NCI-H2029 treated with DMSO at 0.1 percent for 48 hours (cell line): ENCODE results near the gene CACNA1D.

Experiments
- DNase-seq: peaks from one replicate; lab custom pipeline; 2025; lab: John Stamatoyannopoulos, UW

CACNA1D gene

DNA sequence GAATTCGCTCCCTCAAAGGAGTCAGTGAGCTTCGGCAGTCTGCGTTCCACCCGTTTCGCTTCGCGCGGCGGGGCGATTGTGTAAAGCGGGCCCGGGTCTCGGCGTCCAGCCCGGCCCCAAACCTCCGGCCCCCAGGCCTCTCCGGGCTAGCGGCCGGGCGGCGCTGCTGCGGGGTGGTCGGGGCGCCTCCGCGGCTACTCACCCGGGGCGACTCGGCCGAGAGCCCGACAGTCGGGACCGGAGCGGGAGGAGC is 351.4 kb downstream of the CACNA1D start:
- DNase-seq, result no peak

DNA sequence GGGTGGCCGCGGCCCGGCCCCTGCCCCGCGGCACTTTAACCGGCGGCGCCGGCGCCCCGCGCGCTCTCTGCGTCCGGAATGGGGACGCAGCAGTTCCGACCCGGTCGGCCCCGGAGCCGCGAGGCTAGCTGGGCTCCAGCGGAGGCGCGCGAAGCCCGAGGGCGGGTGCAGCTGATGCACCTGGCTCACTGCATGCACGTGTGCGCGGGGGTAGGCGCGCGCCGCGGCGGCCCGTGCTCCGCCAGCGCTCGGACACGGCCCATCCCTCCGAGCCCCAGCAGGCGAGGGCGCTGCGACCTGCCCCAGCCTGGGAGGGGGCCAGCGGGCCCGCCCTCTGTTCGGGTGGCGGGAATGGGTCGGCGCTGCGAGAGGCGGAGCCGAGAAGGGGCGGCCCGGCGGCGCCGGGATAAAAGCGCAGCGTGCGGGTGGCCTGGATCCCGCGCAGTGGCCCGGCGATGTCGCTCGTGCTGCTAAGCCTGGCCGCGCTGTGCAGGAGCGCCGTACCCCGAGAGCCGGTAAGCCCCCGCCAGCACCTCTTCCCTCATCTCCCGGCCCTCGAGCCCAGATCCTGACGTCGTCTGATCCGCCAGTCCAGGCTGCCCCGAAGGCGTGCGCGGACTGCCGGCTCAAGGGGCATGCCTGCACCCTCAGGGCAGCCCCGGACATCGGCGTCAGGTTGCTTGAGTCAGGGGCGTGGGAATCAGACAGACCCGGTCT is 351.9 kb downstream of the CACNA1D start, which contains the start of the genes CHDH and IL17RB:
CHDH (minus strand) TSS at position 286 of the 717 bp plus-strand sequence. CDS start 22,411 bp downstream, outside the sequence.
IL17RB (plus strand) TSS at position 435 of the 717 bp plus-strand sequence; CDS start at position 456, 21 bp downstream.
- no peak for DNase-seq

DNA sequence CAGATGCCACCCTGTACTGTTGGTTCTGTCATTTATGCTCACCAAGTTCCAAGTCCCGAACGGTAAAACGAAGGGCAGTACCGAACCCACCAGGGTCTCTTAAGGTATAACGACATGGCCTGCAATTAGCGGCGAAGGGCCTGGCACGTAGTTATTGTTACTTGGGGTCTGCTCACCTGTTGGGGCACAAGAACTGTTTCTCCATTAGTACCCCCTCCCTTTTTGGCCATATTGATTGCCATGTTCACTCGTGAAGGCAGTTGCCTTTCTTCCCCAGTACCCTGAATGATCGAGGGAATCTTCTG is 352.4 kb downstream of the CACNA1D start:
- DNase-seq, result no peak

DNA sequence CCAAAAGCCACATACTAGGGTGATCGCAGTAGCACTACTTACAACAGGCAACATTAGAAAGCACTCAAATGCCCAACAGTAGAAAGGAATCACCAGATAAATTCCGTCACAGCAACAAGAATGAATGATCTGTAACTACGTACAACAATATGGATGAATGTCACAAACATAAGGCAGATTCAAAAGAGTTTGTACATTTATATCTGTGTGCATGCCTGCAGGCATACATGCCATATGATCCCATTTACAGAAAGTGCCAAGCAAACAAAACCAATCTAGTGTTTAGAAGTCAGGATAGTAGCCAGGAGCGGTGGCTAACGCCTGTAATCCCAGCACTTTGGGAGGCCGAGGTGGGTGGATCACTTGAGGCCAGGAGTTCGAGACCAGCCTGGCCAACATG is 355.5 kb downstream of the CACNA1D start:
- DNase-seq, result no peak

DNA sequence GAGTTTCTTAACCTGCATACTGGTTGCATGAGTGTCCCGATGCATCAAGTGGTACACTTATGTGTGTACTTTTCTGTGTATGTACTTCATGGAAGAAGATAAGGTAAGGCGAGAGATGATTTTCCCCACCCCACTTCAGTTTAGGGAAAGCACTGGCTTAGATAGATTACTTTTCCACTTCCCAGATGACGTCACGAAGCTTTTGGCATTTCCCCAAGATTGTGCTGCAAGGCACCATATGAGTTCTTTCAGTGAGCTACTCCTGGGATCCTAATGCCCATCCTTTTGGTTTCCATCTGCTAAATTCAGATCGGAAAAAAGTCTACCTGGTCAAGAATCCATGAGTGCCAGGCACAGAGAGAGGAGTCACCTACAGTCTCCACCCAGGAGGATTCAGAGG is 356.5 kb downstream of the CACNA1D start:
- DNase-seq, result no peak

DNA sequence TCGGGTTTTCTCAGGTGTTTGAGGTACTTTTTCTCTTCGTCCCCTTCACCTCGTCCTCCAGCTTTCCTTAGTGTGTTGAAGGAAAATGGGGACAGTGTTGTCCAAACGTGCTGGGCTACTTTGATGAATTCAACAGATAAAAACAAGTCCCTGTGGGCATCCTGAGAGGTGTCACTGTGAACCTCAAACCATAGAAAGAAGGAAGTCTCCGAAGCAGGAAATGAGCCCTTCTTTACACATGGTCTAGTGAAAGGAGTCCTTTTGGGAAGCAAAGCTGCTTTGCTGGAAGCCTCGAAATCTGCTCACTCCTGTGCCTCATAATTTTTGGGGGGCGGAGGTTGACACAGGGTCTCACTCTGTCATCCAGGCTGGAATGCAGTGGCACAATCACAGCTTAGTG is 362.6 kb downstream of the CACNA1D start:
- no peak for DNase-seq

DNA sequence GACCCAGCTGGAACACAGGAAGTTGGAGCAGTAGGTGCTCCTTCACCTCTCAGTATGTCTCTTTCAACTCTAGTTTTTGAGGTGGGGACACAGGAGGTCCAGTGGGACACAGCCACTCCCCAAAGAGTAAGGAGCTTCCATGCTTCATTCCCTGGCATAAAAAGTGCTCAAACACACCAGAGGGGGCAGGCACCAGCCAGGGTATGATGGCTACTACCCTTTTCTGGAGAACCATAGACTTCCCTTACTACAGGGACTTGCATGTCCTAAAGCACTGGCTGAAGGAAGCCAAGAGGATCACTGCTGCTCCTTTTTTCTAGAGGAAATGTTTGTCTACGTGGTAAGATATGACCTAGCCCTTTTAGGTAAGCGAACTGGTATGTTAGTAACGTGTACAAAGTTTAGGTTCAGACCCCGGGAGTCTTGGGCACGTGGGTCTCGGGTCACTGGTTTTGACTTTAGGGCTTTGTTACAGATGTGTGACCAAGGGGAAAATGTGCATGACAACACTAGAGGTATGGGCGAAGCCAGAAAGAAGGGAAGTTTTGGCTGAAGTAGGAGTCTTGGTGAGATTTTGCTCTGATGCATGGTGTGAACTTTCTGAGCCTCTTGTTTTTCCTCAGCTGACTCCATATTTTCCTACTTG is 363.8 kb downstream of the CACNA1D start:
- no peak for DNase-seq

DNA sequence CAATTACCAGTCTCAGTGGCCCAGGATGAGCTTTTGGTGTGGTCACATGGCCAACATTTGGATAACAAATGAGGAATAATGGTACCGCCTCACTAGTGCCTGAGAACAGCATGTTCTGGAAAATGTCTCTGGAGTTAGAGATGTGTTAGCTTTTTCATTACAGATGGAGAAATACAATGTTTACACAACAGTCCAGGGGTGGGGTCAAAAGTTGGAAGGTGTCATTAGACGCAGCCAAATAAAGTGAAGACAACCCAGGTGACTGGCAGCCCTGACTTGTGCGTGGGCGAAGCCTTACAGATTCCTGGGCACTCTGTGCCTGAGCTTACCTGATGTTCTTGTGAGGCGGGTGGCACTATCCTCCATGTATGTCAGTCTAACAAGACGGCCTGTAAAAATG is 364.8 kb downstream of the CACNA1D start:
- DNase-seq, result no peak

DNA sequence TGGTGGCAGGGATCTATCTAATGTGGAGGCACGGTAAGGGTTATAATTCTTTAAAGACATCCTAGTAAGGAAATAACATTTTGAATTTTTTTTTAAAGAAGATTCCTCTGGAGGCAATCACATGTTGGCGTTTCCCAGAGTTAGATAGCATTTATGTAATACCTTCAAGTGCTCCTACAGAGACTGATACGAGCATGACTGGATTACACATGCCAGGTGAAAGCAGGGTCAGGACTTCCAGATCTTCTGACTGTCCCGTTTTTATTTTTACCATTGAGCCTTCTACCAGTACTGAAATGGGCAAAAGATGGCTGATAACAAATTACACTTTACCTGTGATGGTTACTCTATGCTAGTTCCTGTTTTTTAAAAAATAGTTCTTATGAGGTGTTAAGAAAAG is 365.8 kb downstream of the CACNA1D start:
- DNase-seq, result no peak

DNA sequence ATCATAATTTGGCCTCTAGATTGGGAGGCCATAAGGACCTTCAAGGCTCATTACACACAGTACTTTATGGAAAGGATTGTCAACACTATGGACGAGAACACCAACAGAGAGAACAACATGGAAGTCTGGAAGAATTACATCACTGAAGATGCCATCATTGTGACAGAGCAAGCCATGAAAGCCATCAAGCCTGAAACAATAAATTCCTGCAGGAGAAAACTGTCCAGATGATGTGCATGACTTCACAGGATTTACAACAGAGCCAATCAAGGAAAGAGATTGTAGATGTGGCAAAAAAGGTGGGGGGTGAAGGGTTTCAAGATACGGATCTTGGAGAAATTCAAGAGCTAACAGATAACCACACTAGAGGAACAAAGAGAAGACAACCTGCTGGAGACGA is 367.8 kb downstream of the CACNA1D start:
- no peak for DNase-seq

DNA sequence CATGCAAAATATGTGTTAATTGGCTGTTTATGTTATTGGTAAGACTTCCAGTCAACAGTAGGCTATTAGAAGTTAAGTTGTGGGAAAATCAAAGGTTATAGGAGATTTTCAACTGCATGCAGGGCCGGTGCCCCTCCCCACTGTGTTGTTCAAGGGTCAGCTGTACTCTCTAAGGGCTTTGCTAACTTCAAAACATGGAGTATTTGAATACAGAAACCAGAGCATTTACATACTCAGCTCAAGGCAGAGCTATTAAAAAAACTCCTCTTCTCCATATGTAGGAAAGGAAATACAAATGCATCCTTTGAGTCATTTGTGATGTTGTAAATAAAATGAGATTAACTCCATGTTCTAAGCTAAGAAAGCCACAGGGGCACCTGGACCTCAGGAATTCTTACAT is 368.7 kb downstream of the CACNA1D start:
- DNase-seq, result no peak
